ENCODE data around the gene KCNA5. TPM values are rescaled to one million over a fixed set of nuclear protein-coding genes. Genes with fewer than 3 reads are reported as not detected.

Gene KCNA5
- total and polyA plus RNA-seq, 2 donors (not counting 1 experiment from before 2014, with no cell fraction given), result 0.20 to 0.72 TPM

DNA sequence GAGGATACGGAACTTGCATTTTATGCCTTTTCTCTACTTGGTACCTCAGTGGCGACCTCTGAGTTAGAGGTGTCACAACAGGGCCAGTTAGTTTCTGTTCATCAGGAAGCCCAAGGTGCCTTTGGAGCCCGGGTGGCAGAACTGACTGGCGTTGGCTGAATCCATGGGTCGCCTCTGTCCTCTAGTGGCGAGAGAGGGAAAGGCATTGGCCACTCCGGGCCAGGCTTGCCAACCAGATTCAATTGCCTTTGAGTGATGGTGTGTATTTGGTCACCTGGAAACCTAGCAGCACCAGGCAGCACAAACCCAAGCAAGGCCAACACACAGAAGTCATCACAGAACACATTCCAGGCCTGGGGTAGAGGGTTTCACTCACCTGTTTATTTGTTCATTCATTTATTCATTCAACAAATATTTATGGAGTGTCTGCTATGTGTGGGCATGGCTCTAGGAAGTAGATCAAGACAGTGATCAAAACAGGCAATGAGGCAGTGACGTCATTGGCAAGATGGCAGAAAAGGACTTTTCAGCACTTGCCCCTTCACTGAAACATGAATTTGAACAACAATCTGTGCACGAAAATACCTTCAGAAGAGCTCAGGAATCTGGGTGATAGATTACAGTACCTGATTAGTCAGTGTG lies 40.5 kb upstream of the KCNA5 start:
- Histone ChIP-seq H3K4me3 (ENCODE audit: control extremely low read depth in 1 of 5, extremely low read depth in 1 of 5, insufficient read depth in 1 of 5, low read depth in 2 of 5, low read length in 4 of 5) (no peak overlapping the region), H2AFZ (ENCODE audit: insufficient read depth, low read depth, low read length, poor library complexity, severe bottlenecking) (no peak overlapping the region), H3K9ac (ENCODE audit: low read length) (no peak overlapping the region), H4K20me1 (ENCODE audit: control insufficient read depth, insufficient read depth, low read length, poor library complexity, severe bottlenecking) (no peaks in the 10 kb centered on the region), H3K27me3 (replicated peaks in 1 of 4; ENCODE audit: control extremely low read depth in 1 of 4, control insufficient read depth in 3 of 4, insufficient read depth in 4 of 4, low read length in 3 of 4) (peaks cover 0 to 36% (median 5%) of the 10 kb centered on the region in 4 experiments), H3K9me3 (ENCODE audit: control extremely low read depth in 1 of 3, control insufficient read depth in 2 of 3, insufficient read depth in 1 of 3, low read length in 2 of 3) (no peaks in the 10 kb centered on the region), H3K4me1 (ENCODE audit: control insufficient read depth in 2 of 2, insufficient read depth in 2 of 2, low read length in 2 of 2) (no peaks in the 10 kb centered on the region), H3K36me3 (replicated peaks in 1 of 2; ENCODE audit: control extremely low read depth in 1 of 2, control insufficient read depth in 1 of 2, extremely low read depth in 1 of 2, insufficient read depth in 2 of 2, low read length in 1 of 2) (no peaks in the 10 kb centered on the region), H3K4me2 (replicated peaks; ENCODE audit: low read depth, low read length, poor library complexity, severe bottlenecking) (no peak overlapping the region), H3K79me2 (ENCODE audit: control insufficient read depth, insufficient read depth, low read length) (no peaks in the 10 kb centered on the region), H3K27ac (ENCODE audit: low read length in 2 of 2) (no peak overlapping the region)
- no peak overlapping the region for H3K4me3 Mint-ChIP-seq
- intact Hi-C loops (cut with micrococcal nuclease), result loop anchor here (1.0 to 2.0 kb wide), 3 partner anchors 146 to 582 kb away; no protein-coding TSS in a partner anchor
- ATAC-seq (ENCODE audit: low read depth), result peak; percentile 60
- TF ChIP-seq EZH2 (IDR thresholded peaks at IDR 0.05; ENCODE audit: borderline replicate concordance, insufficient read depth, low read depth, low read length, poor library complexity, severe bottlenecking), result no peak
- TF ChIP-seq, protein P1, sequence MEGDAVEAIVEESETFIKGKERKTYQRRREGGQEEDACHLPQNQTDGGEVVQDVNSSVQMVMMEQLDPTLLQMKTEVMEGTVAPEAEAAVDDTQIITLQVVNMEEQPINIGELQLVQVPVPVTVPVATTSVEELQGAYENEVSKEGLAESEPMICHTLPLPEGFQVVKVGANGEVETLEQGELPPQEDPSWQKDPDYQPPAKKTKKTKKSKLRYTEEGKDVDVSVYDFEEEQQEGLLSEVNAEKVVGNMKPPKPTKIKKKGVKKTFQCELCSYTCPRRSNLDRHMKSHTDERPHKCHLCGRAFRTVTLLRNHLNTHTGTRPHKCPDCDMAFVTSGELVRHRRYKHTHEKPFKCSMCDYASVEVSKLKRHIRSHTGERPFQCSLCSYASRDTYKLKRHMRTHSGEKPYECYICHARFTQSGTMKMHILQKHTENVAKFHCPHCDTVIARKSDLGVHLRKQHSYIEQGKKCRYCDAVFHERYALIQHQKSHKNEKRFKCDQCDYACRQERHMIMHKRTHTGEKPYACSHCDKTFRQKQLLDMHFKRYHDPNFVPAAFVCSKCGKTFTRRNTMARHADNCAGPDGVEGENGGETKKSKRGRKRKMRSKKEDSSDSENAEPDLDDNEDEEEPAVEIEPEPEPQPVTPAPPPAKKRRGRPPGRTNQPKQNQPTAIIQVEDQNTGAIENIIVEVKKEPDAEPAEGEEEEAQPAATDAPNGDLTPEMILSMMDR (IDR thresholded peaks at IDR 0.05), result peak; percentile 82
- peak; percentile 62 for DNase-seq
- peaks cover 23% of the 10 kb centered on the region for H3K27me3 Mint-ChIP-seq
- CTCF ChIA-PET, result interaction anchor here (0.8 to 1.4 kb wide), 2 partner anchors 146 to 187 kb away, joined by 5 to 7 read pairs; no protein-coding TSS in a partner anchor
- H3K9me3 Mint-ChIP-seq (ENCODE audit: insufficient read depth), result no peaks in the 10 kb centered on the region
- POLR2A ChIA-PET, result no interaction called here
- no peaks in the 10 kb centered on the region for H3K4me1 Mint-ChIP-seq
- no peak overlapping the region for H3K27ac Mint-ChIP-seq
- 21% methylated on average over 6 of the region's 9 CpGs for WGBS (ENCODE audit: insufficient coverage)

- Histone ChIP-seq H3K79me2 (ENCODE audit: control insufficient read depth, insufficient read depth, low read length) (no peaks in the 10 kb centered on the region), H2AFZ (ENCODE audit: insufficient read depth, low read depth, low read length, poor library complexity, severe bottlenecking) (no peak overlapping the region), H4K20me1 (ENCODE audit: control insufficient read depth, insufficient read depth, low read length, poor library complexity, severe bottlenecking) (no peaks in the 10 kb centered on the region), H3K9me3 (ENCODE audit: control extremely low read depth in 1 of 3, control insufficient read depth in 2 of 3, insufficient read depth in 1 of 3, low read length in 2 of 3) (no peaks in the 10 kb centered on the region), H3K9ac (ENCODE audit: low read length) (no peak overlapping the region), H3K36me3 (replicated peaks in 1 of 2; ENCODE audit: control extremely low read depth in 1 of 2, control insufficient read depth in 1 of 2, extremely low read depth in 1 of 2, insufficient read depth in 2 of 2, low read length in 1 of 2) (no peaks in the 10 kb centered on the region), H3K4me1 (ENCODE audit: control insufficient read depth in 2 of 2, insufficient read depth in 2 of 2, low read length in 2 of 2) (no peaks in the 10 kb centered on the region), H3K27me3 (replicated peaks in 1 of 4; ENCODE audit: control extremely low read depth in 1 of 4, control insufficient read depth in 3 of 4, insufficient read depth in 4 of 4, low read length in 3 of 4) (peaks cover 0 to 9% (median 4%) of the 10 kb centered on the region in 4 experiments), H3K4me3 (ENCODE audit: control extremely low read depth in 1 of 5, extremely low read depth in 1 of 5, insufficient read depth in 1 of 5, low read depth in 2 of 5, low read length in 4 of 5) (no peak overlapping the region), H3K4me2 (replicated peaks; ENCODE audit: low read depth, low read length, poor library complexity, severe bottlenecking) (no peak overlapping the region), H3K27ac (ENCODE audit: low read length in 2 of 2) (no peak overlapping the region)
- no peaks in the 10 kb centered on the region for H3K4me1 Mint-ChIP-seq
- peaks cover 15% of the 10 kb centered on the region for H3K27me3 Mint-ChIP-seq
- H3K4me3 Mint-ChIP-seq, result no peak overlapping the region
- no peak overlapping the region for H3K27ac Mint-ChIP-seq
- WGBS (ENCODE audit: insufficient coverage), result 56% methylated on average over 3 of the region's 3 CpGs
- POLR2A ChIA-PET, result no interaction called here
- CTCF ChIA-PET, result interaction anchor here (1.5 kb wide), 1 partner anchor 13 kb away, joined by 3 read pairs; no protein-coding TSS in a partner anchor
- no peaks in the 10 kb centered on the region for H3K9me3 Mint-ChIP-seq (ENCODE audit: insufficient read depth)
- intact Hi-C loops (cut with micrococcal nuclease), result no loop called here
- DNase-seq (no peak), ATAC-seq (ENCODE audit: low read depth) (no peak)
- TF ChIP-seq, protein P1 (IDR thresholded peaks at IDR 0.05), result no peak
- TF ChIP-seq EZH2 (IDR thresholded peaks at IDR 0.05; ENCODE audit: borderline replicate concordance, insufficient read depth, low read depth, low read length, poor library complexity, severe bottlenecking), result no peak
These were observed 35.0 kb upstream of the KCNA5 start for GRCh38 chr12:5008661-5009060.

Data from B cell (primary cell).